Measurements from ENCODE around the gene MT1A.
"Not testable (repeated sequence)": the region's sequence is repeated elsewhere in the genome, so short reads cannot be mapped to it uniquely, and the experiment has no call there.

The MT1A gene

GRCh38 chr16:56610609-56611111 is 27.8 kb upstream of the MT1A start:
- DNase-seq, result no peak

DNA sequence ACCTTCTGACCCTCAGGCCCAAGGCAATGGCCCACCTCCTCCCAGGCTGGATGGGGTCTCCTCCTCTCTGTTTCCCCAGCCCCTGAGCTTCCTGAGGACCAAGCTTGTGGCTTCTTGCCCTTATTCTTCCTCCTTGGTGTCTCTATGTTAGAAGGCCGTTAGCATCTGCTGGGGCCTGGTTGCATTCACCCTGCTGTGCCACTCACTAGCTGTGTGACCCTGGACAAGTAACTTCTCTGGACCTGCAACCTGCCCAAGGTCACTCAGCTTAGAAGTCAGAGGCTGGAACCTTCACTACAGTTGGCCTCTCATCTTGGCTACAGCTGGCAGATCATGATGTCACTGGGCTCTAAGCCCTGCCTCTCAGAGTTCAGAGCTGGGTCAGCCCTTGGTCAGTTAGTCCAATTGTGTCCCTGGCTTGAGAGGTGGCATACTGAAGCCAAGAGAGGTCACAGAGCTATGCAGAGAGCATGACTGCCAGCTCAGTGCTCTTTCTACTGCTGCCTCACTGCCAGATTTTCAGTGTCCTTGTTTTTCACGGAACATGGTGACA is 27.1 kb upstream of the MT1A start:
- DNase-seq, result no peak

DNA sequence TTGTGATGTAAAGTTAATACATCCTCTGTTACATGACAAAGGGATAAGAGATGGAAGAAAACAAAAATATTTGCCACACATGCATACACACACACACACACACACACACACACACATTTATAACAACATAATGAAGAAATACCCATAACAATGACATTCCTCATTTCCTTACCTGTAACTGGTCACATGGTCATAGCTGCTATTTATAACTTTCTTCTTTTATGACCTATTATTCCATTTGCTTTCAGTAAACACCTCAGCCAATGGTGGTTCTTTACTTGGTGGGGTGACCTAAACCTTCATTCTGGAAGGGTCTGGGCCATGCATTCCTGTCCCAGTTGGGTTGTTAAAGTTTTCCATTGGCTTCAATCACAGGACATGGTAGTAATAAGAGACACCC is 24.8 kb upstream of the MT1A start:
- no peak for DNase-seq

DNA sequence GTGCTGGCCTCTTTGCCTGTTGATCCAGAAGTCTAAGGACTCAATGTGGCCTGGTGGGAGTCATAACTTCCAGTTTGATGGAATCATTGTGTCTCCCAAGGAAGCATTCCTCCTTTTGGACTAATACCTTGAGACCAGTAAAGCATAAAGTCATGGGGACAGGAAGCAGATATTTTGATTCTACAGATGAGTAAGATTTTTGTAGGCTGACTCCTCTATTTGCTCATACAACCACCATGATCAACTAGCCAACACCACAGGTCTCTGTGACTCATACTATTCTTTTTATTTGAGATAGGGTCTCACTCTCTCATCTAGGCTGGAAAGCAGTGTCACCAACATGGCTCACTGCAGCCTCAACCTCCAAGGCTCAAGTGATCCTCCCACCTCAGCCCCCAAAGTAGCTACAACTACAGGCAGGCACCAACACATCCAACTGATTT is 23.9 kb upstream of the MT1A start:
- DNase-seq, result no peak

DNA sequence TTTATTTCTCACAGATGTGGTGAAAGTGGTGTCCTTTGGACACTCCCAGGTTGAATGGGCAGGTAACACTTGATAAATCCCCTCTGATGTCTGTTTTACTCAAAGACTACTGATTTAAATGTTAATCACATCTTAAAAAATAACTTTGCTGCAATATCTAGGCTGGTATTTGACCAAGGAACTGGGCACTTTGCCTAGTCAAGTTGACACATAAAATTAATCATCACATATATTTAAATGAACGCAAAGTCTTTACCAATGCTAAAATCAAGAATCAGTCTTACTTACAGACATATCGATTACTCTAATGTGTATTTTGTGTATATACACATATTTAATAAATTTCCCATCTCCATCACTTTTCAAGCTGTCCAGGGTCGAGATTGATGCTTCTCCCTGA is 23.1 kb upstream of the MT1A start:
- no peak for DNase-seq

DNA sequence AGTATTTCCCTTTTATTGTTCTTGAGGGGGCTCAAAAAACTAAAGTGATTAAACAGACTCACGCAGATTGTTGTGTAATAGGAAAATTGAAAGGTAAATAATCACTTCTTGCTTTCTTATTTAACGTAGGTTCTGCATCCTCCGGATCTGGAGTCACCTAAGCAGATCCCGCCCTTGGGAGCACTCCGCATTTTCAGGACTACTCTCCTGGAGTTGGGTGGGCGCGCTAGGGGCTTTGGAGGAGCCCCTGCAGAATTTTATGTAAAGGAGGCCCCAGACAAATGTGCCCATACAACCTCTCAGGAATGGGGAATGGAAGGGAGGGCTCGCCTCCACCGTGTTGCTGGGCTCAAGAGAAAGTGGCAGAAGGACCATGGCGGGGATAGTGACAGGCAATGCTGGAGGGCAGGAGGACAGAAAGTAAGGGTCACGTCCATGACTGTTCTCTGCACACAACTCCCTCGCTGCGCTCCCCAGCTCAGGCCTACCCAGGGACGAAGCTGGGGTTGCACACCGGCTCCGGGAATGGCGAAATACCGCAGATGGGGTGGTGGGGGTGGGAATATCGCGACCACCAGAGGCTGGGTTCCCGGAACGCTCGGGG is 21.8 kb upstream of the MT1A start:
- no peak for DNase-seq

DNA sequence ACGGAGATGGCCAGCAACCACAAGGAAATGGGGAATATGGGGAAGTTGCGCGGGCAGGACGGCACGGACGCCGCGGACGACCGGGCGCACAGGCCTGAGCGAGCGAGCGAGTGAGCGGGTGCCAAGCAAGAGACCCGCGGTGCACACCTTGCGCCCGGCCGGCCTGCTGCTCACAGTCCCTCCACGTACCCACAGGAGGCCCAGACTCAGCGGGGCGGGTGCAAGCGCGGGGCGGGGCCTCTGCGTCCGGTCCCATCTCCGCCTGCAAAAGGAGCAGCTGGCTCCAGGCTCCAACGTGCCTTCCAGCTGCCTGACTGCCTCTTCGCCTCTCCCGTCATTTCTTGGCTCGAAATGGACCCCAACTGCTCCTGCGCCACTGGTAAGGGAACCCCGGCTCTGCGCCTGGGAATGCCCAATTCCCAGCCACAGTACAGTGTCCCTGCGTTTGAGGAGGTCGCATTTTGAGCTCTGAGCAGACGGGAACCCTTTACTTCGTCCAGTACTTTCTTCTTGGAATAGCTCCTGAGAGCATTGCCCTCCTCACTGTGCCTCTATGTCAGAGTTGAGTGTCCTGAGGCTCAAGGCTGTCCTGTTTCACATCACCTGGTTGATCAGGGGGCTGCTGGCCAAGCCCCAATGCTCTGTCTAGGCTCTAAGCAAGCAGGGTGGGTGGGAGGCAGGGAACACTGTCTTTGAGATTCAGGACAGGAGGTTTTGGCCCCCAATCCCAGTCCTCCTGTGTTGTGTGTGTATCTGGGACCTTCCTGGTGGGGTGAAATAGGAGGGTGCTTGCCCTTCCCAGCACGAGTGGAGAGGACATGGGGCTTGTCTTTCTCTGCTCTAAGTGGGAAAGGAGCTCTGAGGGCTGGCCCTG is 21.0 kb upstream of the MT1A start:
- DNase-seq, result no peak

GRCh38 chr16:56618138-56618537 is 20.3 kb upstream of the MT1A start:
- no peak for DNase-seq

DNA sequence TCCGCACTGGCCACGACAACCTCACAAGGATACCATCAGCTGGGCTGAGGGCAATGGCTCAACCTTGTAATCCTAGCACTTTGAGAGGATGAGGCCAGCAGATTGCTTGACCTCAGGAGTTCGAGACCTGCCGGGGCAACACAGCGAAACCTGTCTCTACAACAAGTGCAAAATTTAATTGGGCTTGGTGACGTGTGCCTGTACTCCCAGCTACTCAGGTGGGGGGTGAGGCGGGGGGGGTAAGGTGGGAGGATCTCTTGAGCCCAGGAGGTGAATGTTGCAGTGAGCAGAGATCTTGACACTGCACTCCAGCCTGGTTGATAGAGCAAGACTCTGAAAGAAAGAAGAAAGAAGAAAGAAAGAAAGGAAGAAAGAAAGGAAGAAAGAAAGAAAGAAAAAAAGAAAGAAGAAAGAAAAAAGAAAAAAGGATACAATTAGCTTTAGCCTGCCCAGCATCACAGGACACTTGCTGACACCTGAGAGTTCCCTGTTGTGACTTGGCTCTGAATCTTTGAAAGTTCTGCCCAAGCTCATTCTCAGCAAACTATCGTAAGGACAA is 18.0 kb upstream of the MT1A start:
- no peak for DNase-seq

GRCh38 chr16:56621665-56622445 is 16.6 kb upstream of the MT1A start:
- DNase-seq, result not testable (repeated sequence)

DNA sequence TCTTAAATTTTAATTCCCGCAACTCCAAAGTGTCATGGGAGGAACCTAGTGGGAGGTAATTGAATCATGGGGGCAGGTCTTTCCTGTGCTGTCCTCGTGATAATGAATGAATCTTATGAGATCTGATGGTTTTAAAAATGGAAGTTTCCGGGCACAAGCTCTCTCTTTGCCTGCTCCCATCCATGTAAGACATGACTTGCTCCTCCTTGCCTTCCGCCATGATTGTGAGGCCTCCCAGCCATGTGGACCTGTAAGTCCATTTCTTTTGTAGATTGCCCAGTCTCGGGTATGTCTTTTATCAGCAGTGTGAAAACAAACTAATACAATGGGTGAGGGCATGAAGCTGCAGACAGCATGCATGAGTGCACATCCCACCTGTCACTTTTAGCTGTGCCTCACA is 15.3 kb upstream of the MT1A start:
- not testable (repeated sequence) for DNase-seq

GRCh38 chr16:56623637-56624036 is 14.8 kb upstream of the MT1A start:
- no peak for DNase-seq

- peak; percentile 40 for DNase-seq
Observed at GRCh38 chr16:56625140-56625942, 13.1 kb upstream of the MT1A start, which contains the start of gene MT1E. Gene MT1E (plus strand): TSS chr16:56625781. CDS start chr16:56625852, 71 bp downstream.

- no peak for DNase-seq
Observed at GRCh38 chr16:56625943-56626654, 12.4 kb upstream of the MT1A start.

DNA sequence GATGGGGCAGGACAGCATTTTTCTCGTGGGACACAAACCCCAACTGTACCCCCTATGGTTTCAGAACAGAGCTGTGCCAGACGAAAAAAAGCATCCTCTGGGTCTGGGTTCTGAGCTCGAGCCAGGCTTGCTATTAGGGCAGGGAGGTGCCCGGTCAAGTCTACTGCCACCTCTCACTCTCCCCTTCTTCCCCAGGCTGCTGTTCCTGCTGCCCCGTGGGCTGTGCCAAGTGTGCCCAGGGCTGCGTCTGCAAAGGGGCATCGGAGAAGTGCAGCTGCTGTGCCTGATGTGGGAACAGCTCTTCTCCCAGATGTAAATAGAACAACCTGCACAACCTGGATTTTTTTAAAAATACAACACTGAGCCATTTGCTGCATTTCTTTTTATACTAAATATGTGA is 11.8 kb upstream of the MT1A start:
- DNase-seq, result no peak

DNA sequence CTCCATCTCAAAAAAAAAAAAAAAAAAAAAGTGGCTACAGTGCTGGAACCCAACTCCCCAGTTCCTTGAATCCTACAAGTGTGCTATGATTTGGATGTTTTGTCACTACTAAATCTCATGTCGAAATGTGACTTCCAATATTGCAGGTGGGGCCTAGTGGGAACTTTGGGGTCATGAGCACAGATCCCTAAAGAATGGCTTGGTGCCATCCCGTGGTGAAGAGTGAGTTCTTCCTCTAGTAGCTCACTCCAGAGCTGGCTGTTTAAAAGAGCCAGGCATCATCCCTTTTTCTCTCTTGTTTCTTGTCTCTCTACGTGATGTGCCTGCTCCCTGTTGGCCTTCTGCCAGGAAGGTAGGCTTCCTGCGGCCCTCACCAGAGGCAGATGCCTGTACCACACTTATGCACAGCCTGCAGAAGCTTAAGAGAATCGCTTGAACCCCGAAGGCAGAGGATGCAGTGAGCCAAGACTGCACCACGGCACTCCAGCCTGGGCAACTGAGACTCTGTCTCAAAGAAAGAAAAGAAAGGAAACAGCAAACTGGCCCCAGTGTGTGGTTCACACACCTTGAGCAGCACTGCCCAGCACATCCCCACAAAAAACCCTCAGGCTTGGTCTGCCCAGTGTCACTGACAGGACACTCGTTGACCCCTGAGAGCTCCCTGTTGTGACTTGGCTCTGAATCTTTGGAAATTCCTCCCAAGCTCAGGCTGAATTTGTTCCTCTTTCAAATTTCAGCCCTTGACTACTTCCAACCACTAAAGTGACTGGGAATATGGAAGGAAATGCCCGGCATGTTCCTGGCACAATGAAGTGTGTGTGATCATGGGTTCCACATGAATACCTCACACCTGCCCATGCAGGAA is 9.7 kb upstream of the MT1A start:
- DNase-seq, result no peak

DNA sequence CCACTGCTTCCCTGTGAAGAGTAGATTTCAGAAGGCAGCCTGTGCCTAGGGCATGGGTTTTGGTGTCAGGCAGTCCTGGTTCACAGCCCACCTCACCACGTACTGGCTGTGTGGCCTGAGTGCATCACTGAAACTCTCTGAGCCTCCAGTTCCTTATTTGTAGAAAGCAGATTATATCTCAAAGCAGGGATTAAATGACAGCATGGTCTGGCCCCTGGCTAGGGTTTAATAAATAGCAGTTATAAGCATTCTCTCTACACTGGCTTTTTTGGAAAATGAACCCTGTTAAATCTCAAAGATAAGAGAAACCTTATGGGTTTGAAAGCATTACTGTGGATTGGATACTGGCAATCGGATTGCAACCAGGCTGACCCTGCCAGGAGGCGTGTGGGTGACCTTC is 8.9 kb upstream of the MT1A start:
- no peak for DNase-seq

DNA sequence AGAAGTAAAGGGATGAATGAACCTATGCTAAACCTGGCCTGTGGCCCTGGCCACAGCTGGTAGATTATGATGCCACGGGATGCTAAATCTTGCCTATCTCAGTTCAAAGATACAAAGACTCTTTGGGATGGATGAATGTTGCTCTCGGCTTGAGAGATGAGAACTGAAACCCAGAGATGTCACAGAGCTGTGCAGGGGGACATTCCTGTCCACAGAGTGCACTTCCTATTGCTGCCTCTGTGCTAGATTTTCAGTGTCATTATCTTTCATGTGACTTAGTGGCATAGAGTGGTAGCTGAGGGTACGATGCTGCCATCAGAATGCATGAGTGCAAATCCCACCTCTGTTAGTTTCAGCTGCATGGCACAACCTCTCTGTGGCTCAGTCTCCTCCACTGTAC is 8.3 kb upstream of the MT1A start:
- no peak for DNase-seq

DNA sequence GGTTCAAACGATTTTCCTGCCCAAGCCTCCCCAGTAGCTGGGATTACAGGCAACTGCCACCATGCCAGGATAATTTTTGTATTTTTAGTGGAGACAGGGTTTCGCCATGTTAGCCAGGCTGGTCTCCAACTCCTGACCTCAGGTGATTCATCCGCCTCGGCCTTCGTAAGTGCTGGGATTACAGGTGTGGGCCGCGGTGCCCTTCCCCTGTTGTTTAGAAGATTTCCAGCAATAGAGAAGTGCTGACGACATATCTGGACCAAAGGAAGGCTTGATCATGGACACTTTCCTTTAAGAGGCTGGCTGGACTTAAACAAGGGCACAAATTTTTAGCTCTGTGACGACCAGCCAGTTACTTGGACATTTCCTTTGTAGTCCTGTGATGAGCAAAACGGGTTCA is 7.3 kb upstream of the MT1A start:
- no peak for DNase-seq

- DNase-seq, result no peak
Observed at GRCh38 chr16:56631832-56632155, 6.7 kb upstream of the MT1A start.
